Mesothelial cell of epicardium (in vitro differentiated cells): ENCODE measurements around the gene RBPJL. TPM values are rescaled to one million over a fixed set of nuclear protein-coding genes. Genes with fewer than 3 reads are reported as not detected.

ENCODE experiments used
- DNase-seq, 2 experiments: peaks; one replicate each; pipeline ENCODE4 v3.0.0; 2021; ENCODE audit warnings: low spot score in 2 of 2; ENCODE audit not compliant: unreplicated experiment in 2 of 2
- H3K27ac Mint-ChIP-seq: 2 replicates; pipeline ENCODE4 v1.8.0; 2021; ENCODE audit warnings: mixed read lengths
- H3K27me3 Mint-ChIP-seq: 2 replicates; pipeline ENCODE4 v1.8.0; 2021; ENCODE audit warnings: low read depth, mixed read lengths
- H3K36me3 Mint-ChIP-seq: 2 replicates; pipeline ENCODE4 v1.8.0; 2021; ENCODE audit warnings: mixed read lengths
- H3K4me1 Mint-ChIP-seq: 2 replicates; pipeline ENCODE4 v1.8.0; 2021; ENCODE audit warnings: mixed read lengths
- H3K4me3 Mint-ChIP-seq: 2 replicates; pipeline ENCODE4 v1.8.0; 2021; ENCODE audit warnings: mild to moderate bottlenecking, moderate library complexity, mixed read lengths
- H3K9me3 Mint-ChIP-seq: 2 replicates; pipeline ENCODE4 v1.8.0; 2021; ENCODE audit warnings: mixed read lengths
- total RNA-seq: library from RNA; stranded (reverse); gene quantifications from 3 replicates; pipeline ENCODE4 v1.2.1, GENCODE V29; 2021
- TF ChIP-seq, protein P1 (sequence below): fragments of 200-600 bp; sonication (generic); IDR thresholded peaks from one replicate; pipeline ENCODE4 v1.5.0; 2021; ENCODE audit warnings: antibody characterized with exemption; ENCODE audit not compliant: unreplicated experiment

The RBPJL gene
- total RNA-seq, 1 donor from 2014 or later: not detected

DNA sequence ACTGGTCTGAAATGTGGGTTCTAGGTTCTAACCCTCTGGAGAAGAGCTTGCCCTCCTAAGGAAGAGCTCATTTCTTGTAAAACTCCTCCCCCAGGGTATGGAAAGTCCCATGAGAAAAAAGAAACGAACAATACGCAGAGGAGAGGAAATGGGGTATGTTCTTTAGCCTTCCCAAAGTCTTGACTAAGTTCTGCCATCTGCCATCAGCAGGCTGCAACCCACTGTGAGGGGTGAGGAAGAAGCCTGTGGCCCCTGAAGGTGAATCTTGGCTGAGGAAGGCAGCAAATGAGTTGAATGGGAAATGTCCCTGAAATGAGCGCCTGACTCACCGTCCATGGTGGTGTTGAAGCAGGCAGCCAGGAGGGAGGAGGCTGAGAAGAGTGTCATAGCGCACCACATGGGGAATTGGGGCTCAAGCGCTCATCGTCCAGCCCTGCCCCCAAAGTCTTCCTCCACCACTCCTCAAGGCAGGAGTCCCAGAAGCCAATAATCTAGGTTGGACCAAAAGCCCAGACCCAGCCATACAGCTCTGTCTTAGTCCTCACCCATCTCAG lies 11.8 kb downstream of the RBPJL start:
- no peak overlapping the region for H3K27ac Mint-ChIP-seq

DNA sequence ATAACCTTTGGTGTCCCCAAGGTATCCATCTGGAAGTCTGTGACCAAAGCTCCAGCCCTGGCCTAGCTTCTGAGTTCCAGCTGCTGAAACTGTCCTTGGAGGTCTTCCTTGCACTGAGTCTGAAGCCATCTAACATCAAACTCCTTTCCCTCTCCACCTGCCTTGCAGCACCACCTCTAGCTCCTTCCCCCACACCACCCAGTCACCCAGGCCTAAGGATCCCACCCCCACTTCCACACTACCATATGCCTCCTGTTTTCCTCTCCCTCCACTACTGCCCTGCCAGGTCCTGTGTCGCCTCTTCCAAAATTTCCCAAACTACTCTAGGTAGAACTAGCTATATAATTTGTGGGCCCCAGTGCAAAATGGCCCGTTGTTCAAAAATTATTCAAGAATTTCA lies 12.3 kb downstream of the RBPJL start:
- H3K27ac Mint-ChIP-seq: no peak overlapping the region

More for the DNA sequence above, 11.8 kb downstream of the RBPJL start:
- H3K9me3 Mint-ChIP-seq: no peaks in the 10 kb centered on the region
- H3K4me3 Mint-ChIP-seq: no peak overlapping the region
- H3K36me3 Mint-ChIP-seq: no peaks in the 10 kb centered on the region
- H3K27me3 Mint-ChIP-seq: peaks cover 7% of the 10 kb centered on the region
- no peaks in the 10 kb centered on the region for H3K4me1 Mint-ChIP-seq
- TF ChIP-seq, protein P1, sequence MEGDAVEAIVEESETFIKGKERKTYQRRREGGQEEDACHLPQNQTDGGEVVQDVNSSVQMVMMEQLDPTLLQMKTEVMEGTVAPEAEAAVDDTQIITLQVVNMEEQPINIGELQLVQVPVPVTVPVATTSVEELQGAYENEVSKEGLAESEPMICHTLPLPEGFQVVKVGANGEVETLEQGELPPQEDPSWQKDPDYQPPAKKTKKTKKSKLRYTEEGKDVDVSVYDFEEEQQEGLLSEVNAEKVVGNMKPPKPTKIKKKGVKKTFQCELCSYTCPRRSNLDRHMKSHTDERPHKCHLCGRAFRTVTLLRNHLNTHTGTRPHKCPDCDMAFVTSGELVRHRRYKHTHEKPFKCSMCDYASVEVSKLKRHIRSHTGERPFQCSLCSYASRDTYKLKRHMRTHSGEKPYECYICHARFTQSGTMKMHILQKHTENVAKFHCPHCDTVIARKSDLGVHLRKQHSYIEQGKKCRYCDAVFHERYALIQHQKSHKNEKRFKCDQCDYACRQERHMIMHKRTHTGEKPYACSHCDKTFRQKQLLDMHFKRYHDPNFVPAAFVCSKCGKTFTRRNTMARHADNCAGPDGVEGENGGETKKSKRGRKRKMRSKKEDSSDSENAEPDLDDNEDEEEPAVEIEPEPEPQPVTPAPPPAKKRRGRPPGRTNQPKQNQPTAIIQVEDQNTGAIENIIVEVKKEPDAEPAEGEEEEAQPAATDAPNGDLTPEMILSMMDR: no peak
- no peak for DNase-seq

DNA sequence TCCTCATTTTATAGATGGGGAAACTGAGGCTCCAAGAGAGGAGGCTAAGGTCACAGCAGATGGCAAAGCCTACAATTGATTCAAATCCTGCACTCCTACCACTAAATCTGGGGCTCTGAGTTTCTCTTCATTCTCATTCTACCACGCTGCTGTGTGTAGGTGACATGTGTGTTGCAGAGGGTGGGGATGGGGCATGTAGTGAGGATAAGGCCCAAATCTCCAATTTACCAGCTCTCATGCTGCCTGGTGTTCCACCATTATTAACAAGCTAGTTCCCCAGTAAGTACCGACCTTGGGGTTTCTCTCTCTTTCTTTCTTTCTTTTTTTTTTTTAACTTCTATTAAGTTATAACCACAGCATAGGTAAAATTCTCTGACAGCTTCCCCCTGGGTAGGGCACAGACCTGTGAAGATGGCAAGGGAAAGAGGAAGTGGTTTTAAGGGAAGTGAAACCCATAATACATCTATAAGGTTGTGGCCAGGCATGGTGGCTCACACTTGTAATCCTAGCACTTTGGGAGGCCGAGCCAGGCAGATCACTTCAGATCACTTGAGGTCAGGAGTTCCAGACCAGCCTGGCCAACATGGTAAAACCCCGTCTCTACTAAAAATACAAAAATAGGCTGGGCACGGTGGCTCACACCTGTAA lies 14.4 kb downstream of the RBPJL start:
- no peaks in the 10 kb centered on the region for H3K9me3 Mint-ChIP-seq
- TF ChIP-seq, protein P1: no peak
- no peak overlapping the region for H3K27ac Mint-ChIP-seq
- no peak for DNase-seq
- no peaks in the 10 kb centered on the region for H3K36me3 Mint-ChIP-seq
- no peak overlapping the region for H3K4me3 Mint-ChIP-seq
- H3K27me3 Mint-ChIP-seq: peaks cover 7% of the 10 kb centered on the region
- no peaks in the 10 kb centered on the region for H3K4me1 Mint-ChIP-seq

More for the DNA sequence above, 12.3 kb downstream of the RBPJL start:
- Mint-ChIP-seq H3K36me3 (no peaks in the 10 kb centered on the region), H3K9me3 (no peaks in the 10 kb centered on the region), H3K4me1 (no peaks in the 10 kb centered on the region), H3K4me3 (no peak overlapping the region), H3K27me3 (peaks cover 7% of the 10 kb centered on the region)
- TF ChIP-seq, protein P1: no peak
- no peak for DNase-seq

DNA sequence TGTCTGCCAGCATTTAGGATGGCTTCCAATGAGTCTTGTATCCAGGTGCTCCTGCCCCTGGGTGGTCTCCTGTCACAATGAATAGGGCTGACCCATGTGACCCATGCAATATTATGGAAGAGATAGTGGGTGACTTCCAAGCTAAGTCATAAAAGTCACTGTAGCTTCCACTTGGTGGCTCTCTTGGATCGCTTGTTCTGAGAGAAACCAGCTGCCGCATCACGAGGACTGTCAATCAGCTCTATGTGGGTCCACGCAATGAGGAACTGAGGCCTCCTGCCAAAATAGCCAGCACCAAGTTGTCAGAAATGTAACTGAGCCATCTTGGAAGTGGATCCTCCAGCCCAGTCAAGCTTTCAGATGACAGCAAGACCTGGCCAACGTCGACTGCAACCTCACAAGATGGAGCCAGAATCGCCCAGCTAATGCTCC lies 16.3 kb downstream of the RBPJL start:
- no peaks in the 10 kb centered on the region for H3K9me3 Mint-ChIP-seq
- H3K36me3 Mint-ChIP-seq: peaks cover 1% of the 10 kb centered on the region
- TF ChIP-seq, protein P1: no peak
- no peak for DNase-seq
- no peak overlapping the region for H3K4me3 Mint-ChIP-seq
- H3K4me1 Mint-ChIP-seq: no peaks in the 10 kb centered on the region
- no peaks in the 10 kb centered on the region for H3K27me3 Mint-ChIP-seq
- H3K27ac Mint-ChIP-seq: no peak overlapping the region

DNA sequence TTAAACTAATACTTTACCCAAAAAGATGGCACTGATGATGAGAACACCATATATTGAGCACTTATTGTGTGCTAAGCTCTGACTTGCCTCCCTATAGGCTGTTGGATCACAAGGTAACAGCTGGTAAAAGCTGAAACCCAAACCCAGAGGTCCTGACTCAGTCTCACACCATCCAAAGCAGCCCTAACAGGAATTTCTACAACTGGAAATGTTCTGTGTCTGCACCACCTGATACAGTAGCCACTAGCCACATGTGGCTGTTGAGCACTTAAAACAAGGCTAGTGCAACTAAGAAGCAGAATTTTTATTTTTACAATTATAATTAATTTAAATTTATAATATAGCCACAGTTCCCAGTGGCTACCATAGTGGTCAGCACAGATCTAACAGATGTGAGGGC lies 17.1 kb downstream of the RBPJL start:
- Mint-ChIP-seq H3K27me3 (no peaks in the 10 kb centered on the region), H3K4me1 (no peaks in the 10 kb centered on the region), H3K36me3 (peaks cover 1% of the 10 kb centered on the region), H3K4me3 (no peak overlapping the region), H3K27ac (no peak overlapping the region), H3K9me3 (no peaks in the 10 kb centered on the region)
- TF ChIP-seq, protein P1: no peak
- no peak for DNase-seq
